Middle frontal gyrus (tissue), 1 donor: Measurements from ENCODE around the gene CTTN.

Source experiments
- DNase-seq: peaks from one replicate; pipeline ENCODE4 v3.0.0-alpha.2; 2015; ENCODE audit warnings: low spot score; ENCODE audit errors: extremely low spot score

The CTTN gene

GRCh38 chr11:70409437-70409836 is 11.1 kb downstream of the CTTN start:
- DNase-seq: no peak

DNA sequence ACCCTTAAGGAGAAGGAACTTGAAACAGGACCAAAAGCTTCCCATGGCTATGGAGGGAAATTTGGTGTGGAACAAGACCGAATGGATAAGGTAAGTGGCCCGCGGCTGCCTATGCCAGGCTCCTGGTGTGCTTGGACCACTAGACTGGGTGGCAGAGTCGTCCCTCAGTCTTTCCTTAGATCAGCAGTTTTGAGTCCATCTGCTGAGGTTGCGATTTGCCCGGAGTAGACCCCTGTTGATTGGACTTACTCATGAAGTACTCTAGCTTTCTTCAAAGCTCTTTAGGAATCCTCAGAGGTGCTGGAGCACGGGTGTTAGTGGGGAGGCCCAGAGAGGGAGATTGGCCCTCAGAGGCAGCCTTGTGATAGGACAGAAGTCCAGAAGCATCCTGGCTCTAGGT is 11.5 kb downstream of the CTTN start:
- no peak for DNase-seq

- no peak for DNase-seq
Observed at GRCh38 chr11:70410276-70411205, 12.2 kb downstream of the CTTN start.

GRCh38 chr11:70411713-70412452 is 13.6 kb downstream of the CTTN start:
- DNase-seq: no peak

GRCh38 chr11:70413151-70413550 is 14.8 kb downstream of the CTTN start:
- DNase-seq: no peak

DNA sequence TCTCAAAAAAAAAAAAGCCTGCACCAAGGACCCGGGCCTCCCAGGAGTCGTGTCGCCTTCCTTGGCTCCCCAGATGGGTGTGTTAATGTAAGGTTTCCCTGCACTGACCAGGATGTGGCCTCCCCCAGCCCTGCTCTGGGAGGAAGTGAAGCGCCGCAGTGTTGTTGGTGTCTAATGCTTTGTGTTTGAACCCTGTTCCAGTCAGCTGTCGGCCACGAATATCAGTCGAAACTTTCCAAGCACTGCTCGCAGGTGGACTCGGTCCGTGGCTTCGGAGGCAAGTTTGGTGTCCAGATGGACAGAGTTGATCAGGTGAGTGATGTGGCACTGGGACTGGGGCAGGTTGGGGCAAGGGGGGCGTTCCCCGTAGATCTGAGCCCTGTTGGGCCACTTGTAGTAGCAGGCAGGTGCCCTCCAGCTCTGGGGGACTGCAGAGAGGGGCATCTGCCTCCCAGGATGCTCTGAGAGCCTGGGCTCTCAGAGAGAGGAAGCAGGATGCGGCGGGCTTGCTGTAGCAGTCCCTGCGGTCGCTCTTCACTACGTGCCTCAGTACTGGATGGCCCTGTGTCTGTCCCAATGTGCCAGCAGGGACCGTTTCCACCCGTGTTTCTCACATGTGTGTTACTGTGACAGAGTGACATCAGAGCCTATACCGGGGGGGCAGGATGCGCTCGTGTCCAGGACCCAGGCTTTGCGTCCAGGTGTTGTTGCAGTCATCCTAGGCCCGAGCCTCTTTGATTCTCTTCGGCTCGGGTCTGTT is 16.2 kb downstream of the CTTN start:
- DNase-seq: no peak

- no peak for DNase-seq
Observed at GRCh38 chr11:70415191-70415590, 16.9 kb downstream of the CTTN start.

- DNase-seq: no peak
Observed at GRCh38 chr11:70415642-70416395, 17.5 kb downstream of the CTTN start.

DNA sequence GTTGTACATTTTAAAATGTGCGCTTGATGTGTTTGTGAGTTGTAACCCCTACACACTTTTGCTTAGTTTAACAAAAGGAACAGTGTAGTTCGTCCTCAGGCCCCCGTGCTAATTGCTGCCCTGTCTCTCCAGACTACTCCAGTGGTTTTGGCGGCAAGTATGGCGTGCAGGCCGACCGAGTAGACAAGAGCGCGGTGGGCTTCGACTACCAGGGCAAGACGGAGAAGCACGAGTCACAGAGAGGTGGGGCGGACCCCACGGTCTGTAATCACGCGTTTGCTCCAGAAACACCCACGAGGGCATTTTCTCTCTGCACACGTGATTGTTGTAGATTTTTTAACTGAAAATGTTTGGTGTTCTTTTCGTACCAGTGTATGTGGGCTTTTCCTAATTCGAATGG is 18.6 kb downstream of the CTTN start:
- DNase-seq: no peak

GRCh38 chr11:70418130-70418529 is 19.8 kb downstream of the CTTN start:
- DNase-seq: no peak

GRCh38 chr11:70419307-70420007 is 21.1 kb downstream of the CTTN start:
- no peak for DNase-seq

DNA sequence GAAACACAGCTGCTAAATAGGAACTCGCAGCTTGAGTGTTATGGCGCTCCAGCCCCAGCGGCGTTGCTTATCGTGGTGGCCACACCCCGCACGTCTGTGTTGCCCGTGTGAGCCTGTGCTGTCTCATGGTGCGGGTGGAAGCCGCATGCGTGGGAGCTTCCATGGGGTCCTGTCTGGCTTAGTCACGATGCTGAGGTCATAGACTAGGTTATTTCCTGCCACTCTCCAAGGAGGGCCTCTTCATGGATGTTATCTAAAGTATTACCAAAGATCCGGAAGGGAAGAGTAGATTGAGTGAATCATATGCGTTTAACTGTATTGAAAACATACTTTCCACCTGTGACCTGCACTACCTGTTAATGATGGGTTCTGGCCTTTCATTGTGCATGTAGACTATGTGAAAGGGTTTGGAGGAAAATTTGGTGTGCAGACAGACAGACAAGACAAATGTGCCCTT is 21.7 kb downstream of the CTTN start:
- no peak for DNase-seq

- DNase-seq: no peak
Observed at GRCh38 chr11:70420496-70420895, 22.2 kb downstream of the CTTN start.

GRCh38 chr11:70421123-70421522 is 22.8 kb downstream of the CTTN start:
- no peak for DNase-seq

- DNase-seq: no peak
Observed at GRCh38 chr11:70422692-70423522, 24.6 kb downstream of the CTTN start.

DNA sequence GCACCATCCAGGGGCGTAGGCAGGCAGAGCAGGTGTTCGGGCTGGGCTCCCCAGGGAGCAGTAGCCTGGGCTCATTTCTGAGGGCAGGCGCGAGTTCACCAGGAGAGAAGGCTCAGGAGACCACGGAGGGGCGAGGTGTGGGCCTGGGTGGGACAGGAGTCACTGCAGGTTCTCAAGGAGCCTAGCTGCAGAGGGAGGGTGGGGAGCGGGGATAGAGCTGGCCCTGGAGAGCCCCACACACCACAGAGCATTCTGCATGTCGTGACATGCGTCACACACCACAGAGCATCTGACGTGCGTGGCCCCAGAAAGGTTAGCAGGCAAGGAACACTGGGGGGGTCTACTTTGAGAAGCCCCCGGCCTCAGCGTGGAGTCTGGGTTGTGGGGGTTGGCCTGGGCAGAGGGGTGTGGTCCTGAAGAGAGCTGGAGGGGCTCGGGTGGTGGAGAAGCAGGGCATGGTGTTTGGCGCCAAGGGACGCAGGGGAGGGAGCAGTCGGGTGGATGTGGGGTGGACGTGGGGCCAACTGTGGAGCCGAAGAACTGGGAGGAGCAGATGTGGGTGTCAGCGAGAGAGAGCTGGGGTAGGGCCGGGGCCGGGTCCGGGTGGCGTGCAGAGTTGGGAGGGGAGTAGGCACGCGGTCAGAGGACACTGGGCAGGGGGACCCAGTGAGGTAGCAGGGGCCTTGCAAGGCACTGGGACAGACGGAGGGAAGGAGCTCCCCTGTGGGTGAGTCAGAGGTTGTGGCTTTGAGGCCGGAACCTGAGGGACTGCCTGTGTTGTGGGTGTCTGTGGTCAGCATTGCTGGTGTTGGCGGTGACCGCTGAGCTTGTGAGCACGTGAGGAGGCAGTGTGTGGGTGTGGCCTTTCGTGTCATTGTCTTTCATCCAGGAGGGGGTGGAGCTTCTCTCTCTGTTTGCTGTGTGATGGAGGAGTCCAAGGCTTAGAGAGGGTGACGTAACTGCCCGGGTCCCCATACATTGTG is 25.5 kb downstream of the CTTN start:
- no peak for DNase-seq

- DNase-seq: no peak
Observed at GRCh38 chr11:70424765-70425344, 26.5 kb downstream of the CTTN start.

GRCh38 chr11:70427436-70427835 is 29.1 kb downstream of the CTTN start:
- DNase-seq: no peak
